NOMO-1 treated with dmso at 0.1 percent for 144 hours (cell line): ENCODE data around the gene SPINK5.

Experiments used
- DNase-seq: peaks from one replicate; lab custom pipeline; 2025; ENCODE audit not compliant: unreplicated experiment; lab: John Stamatoyannopoulos, UW

Gene SPINK5

DNA sequence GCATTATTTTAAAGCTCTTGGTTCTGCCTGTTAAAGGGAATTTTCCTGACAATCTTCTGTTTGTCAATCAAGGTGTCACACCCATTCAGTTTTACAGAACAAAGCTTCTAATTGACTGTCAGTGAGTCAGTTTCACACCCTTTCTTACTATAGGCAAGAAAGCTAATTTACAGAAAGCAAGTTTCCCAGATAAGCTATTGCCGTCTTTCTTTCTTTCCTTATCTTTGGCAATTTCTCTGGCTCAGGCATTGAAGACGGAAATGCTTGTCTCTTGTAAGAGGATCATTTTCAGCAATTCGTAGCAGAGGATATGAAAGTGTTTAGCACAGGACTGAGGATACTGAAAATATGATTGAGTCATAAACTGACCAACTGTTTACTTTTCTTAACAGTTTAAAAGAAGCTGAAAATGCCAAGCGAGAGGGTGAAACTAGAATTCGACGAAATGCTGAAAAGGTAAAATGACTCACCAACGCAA lies 27.0 kb downstream of the SPINK5 start:
- DNase-seq: no peak

GRCh38 chr5:148091991-148092964 lies 28.5 kb downstream of the SPINK5 start:
- no peak for DNase-seq

DNA sequence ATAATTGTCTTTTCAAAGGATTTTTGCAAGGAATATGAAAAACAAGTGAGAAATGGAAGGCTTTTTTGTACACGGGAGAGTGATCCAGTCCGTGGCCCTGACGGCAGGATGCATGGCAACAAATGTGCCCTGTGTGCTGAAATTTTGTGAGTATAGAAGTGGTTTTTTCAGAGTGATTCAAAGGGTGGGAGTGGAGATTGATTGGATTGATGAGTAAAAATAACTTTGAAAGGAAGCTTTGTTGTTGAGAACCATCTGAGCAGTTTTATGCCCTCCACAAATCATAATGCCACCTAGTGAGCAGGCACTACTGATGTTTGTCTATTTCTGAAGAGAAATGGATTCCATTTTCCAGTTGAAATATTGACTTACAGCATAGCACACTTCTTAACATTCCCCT lies 30.6 kb downstream of the SPINK5 start:
- no peak for DNase-seq

DNA sequence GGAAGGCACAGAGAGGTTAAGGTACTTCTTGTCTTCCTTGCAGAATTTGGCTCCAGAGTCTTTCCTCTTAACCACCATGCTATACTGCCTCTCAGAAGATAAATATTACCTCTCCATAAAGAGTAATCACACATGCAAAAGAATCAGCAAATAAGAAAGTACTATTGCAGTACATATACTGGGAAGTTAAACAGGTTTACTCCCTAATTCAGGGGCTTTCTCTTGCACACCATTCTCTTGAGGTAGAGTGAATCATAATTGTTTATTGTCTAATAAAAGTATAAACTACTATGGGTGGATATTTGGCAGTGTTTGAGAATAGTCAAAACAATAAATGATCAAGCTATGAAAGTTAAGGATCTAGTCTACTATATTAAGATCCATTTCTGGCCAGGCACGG lies 40.4 kb downstream of the SPINK5 start:
- DNase-seq: no peak

GRCh38 chr5:148107608-148108007 lies 43.8 kb downstream of the SPINK5 start:
- DNase-seq: no peak

GRCh38 chr5:148113243-148113642 lies 49.5 kb downstream of the SPINK5 start:
- DNase-seq: no peak

- DNase-seq: no peak
Measured at GRCh38 chr5:148120317-148120716, 56.5 kb downstream of the SPINK5 start.

DNA sequence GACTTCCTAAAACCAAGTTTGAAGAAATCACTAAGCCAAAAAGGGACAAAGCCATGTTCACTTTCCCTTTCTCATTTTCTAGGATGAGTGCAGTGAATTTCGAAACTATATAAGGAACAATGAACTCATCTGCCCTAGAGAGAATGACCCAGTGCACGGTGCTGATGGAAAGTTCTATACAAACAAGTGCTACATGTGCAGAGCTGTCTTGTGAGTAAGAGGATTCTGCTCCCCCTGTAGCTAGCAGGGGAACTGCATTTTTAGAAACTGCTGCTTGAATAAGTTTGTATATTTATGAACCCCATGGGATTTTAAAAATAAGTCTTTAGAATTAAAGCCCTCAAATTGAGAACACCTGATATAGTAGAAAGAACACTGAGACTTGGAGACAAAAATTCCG lies 61.9 kb downstream of the SPINK5 start:
- no peak for DNase-seq

GRCh38 chr5:148135091-148136048 lies 71.6 kb downstream of the SPINK5 start:
- DNase-seq: no peak

- DNase-seq: no peak
Measured at GRCh38 chr5:148140846-148141245, 77.1 kb downstream of the SPINK5 start.

- DNase-seq: no peak
Measured at GRCh38 chr5:148141645-148142044, 77.9 kb downstream of the SPINK5 start.

GRCh38 chr5:148145916-148146315 lies 82.1 kb downstream of the SPINK5 start:
- DNase-seq: no peak

DNA sequence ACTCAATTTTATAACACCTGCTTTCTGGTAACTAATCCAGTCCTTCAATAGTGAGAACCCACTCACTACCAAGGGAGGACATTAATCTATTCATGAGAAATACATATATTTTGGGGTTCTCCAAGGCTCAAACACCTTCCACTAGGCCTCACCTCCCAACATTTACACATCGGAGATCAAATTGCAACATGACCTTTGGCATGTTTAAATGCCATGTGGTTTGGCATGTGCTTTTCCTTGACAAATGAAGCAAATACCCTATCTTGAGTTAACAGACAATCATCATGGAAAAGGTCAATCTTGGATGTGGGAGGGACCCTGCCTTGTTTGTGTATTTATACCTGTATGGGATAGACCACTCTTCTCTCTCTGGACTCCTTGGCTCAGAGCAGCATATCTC lies 82.7 kb downstream of the SPINK5 start:
- DNase-seq: no peak

DNA sequence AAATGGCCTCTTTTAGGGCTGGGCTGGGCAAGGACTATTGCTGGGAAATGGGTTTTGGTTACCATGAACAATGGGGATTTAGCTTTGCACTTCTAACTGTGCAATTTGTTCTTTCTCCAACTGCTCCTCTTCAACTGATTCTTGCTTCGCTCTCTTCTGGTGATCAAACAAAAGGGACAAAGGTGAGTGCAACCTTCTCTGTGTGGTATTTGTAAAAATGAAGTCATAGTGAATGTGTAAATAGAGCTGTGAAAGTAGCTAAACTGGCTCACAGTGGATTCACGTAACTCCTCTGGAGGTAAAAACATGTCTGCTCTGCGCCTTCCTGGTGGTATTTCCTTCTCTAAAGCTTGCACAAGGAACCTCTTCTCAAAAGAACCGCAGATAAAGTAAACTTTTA lies 83.6 kb downstream of the SPINK5 start:
- DNase-seq: no peak

- no peak for DNase-seq
Measured at GRCh38 chr5:148151872-148152271, 88.1 kb downstream of the SPINK5 start.

- DNase-seq: no peak
Measured at GRCh38 chr5:148152781-148153180, 89.0 kb downstream of the SPINK5 start.

- no peak for DNase-seq
Measured at GRCh38 chr5:148156609-148157008, 92.8 kb downstream of the SPINK5 start.

DNA sequence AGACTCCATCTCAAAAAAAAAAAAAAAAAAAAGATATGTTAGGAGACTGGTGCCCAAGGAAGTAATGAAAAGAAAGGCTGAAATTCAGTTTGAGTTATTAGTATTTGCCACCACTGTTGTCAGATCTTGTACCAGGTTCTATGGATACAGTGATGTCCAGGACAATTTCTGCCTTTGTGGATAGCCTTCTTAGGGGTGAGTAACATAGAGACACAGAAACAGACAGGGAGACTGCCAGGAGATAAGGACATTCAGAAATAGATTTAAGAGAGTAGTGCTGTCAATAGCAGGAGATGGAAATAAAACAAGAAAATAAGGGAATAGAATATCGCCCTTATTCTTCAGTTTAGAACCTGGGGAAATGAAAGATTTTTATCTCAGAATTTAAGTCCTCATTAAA lies 98.3 kb downstream of the SPINK5 start:
- DNase-seq: no peak

- no peak for DNase-seq
Measured at GRCh38 chr5:148163345-148163744, 99.6 kb downstream of the SPINK5 start.

GRCh38 chr5:148166550-148167283 lies 102.9 kb downstream of the SPINK5 start:
- no peak for DNase-seq

GRCh38 chr5:148168246-148168645 lies 104.5 kb downstream of the SPINK5 start, which contains the start of gene SPINK14:
TSS of gene SPINK14 (plus strand) at chr5:148168546. CDS start at chr5:148169733, 1,187 bp downstream.
- no peak for DNase-seq
